H1 (cell line): Measurements from ENCODE around the gene MATR3. TPM values are rescaled to one million over a fixed set of nuclear protein-coding genes. Genes with fewer than 3 reads are reported as not detected.

Source experiments
- CTCF ChIA-PET: fragments of 300-600 bp; sonication (Branson Sonifier 250); formaldehyde crosslinking; loops from one replicate; lab custom pipeline; 2021; ENCODE audit not compliant: partially characterized antibody; lab: Charles Lee
- POLR2A ChIA-PET: fragments of 300-600 bp; sonication (Branson Sonifier 250); formaldehyde crosslinking; loops from one replicate; lab custom pipeline; 2021; ENCODE audit warnings: inconsistent platforms; ENCODE audit not compliant: partially characterized antibody; lab: Charles Lee
- DNase-seq, 2 experiments: peaks; one replicate each; pipeline versions ENCODE4 v3.0.0 to v3.0.0-alpha.2; 2010 to 2022; ENCODE audit warnings: low spot score in 2 of 2, low read depth in 1 of 2, mixed read lengths in 1 of 2
- FAIRE-seq: peaks from 2 replicates; lab custom pipeline; 2011; peaks lifted over from hg19 to GRCh38; lab: Jason Lieb, UNC
- H2AFZ ChIP-seq: 2 replicates; pipeline ENCODE4 v1.8.1; 2012; ENCODE audit warnings: low read length, inconsistent platforms
- H2AK5ac ChIP-seq: 2 replicates; pipeline ENCODE4 v1.6.1; 2013; ENCODE audit warnings: low read depth, low read length
- H2BK120ac ChIP-seq: replicated peaks from 2 replicates; pipeline ENCODE3; 2013; ENCODE audit warnings: low read depth, low read length, inconsistent platforms
- H2BK12ac ChIP-seq: 2 replicates; pipeline ENCODE4 v1.6.1; 2013; ENCODE audit warnings: low read depth, low read length
- H2BK15ac ChIP-seq: 2 replicates; pipeline ENCODE4 v1.6.1; 2013; ENCODE audit warnings: low read length
- H2BK20ac ChIP-seq: 2 replicates; pipeline ENCODE4 v1.6.1; 2013; ENCODE audit warnings: low read length
- H2BK5ac ChIP-seq: 2 replicates; pipeline ENCODE4 v1.6.1; 2013; ENCODE audit warnings: low read depth, low read length
- H3K14ac ChIP-seq: 2 replicates; pipeline ENCODE4 v1.6.1; 2013; ENCODE audit warnings: inconsistent platforms; ENCODE audit not compliant: insufficient read length
- H3K18ac ChIP-seq: 2 replicates; pipeline ENCODE4 v1.6.1; 2013; ENCODE audit warnings: low read length; ENCODE audit errors: extremely low read depth
- H3K23ac ChIP-seq: 2 replicates; pipeline ENCODE4 v1.6.1; 2013; ENCODE audit warnings: inconsistent platforms; ENCODE audit not compliant: insufficient read length
- H3K23me2 ChIP-seq: 2 replicates; pipeline ENCODE4 v1.6.1; 2013; ENCODE audit warnings: low read depth, low read length
- H3K27ac ChIP-seq: 2 replicates; pipeline ENCODE4 v1.6.1; 2011; ENCODE audit warnings: low read depth, low read length, inconsistent platforms
- H3K27me3 ChIP-seq, 4 experiments: replicated peaks in 1 of 4; 1 replicate in 1 of 4; 2 replicates in 3 of 4; pipeline versions ENCODE4 v1.6.1 to v1.8.1; 2011 to 2013; ENCODE audit warnings: low read length in 3 of 4, mild to moderate bottlenecking in 3 of 4, inconsistent platforms in 2 of 4, mixed read lengths in 2 of 4, moderate library complexity in 1 of 4; ENCODE audit not compliant: control insufficient read depth in 3 of 4, insufficient read depth in 3 of 4; ENCODE audit errors: extremely low read depth in 1 of 4
- H3K36me3 ChIP-seq, 4 experiments: 2 replicates each; pipeline versions ENCODE4 v1.6.1 to v1.8.1; 2011 to 2013; ENCODE audit warnings: mild to moderate bottlenecking in 4 of 4, low read length in 3 of 4, moderate library complexity in 2 of 4, control low read depth in 1 of 4, inconsistent platforms in 1 of 4; ENCODE audit not compliant: insufficient read depth in 4 of 4, control insufficient read depth in 2 of 4
- H3K4ac ChIP-seq: replicated peaks from 2 replicates; pipeline ENCODE3; 2013; ENCODE audit warnings: low read length, low read depth, mixed read lengths, inconsistent platforms; ENCODE audit not compliant: insufficient read length
- H3K4me1 ChIP-seq, 4 experiments: replicated peaks in 1 of 4; 1 replicate in 1 of 4; 2 replicates in 3 of 4; pipeline versions ENCODE4 v1.6.1 to v1.8.1; 2011 to 2013; ENCODE audit warnings: low read length in 3 of 4, inconsistent platforms in 2 of 4, mixed read lengths in 1 of 4; ENCODE audit not compliant: insufficient read depth in 4 of 4, control insufficient read depth in 3 of 4
- H3K4me2 ChIP-seq, 2 experiments: 2 replicates each; pipeline versions ENCODE4 v1.6.1 to v1.8.1; 2011 to 2013; ENCODE audit warnings: low read depth in 2 of 2, low read length in 2 of 2, control low read depth in 1 of 2, inconsistent platforms in 1 of 2, mild to moderate bottlenecking in 1 of 2; ENCODE audit not compliant: insufficient read depth in 1 of 2
- H3K4me3 ChIP-seq, 4 experiments: fragments of 200-600, 300-600 bp in 1 of 4; sonication (generic), shearing (Covaris generic), sonication (Bioruptor Twin) in 1 of 4; 2 replicates each; pipeline versions ENCODE4 v1.5.1 to v1.8.1; 2011 to 2016; ENCODE audit warnings: low read length in 4 of 4, low read depth in 3 of 4, control low read depth in 2 of 4, inconsistent platforms in 2 of 4, mild to moderate bottlenecking in 2 of 4, mixed read lengths in 1 of 4, moderate library complexity in 1 of 4; ENCODE audit not compliant: insufficient read depth in 2 of 4; ENCODE audit errors: extremely low read depth in 1 of 4
- H3K56ac ChIP-seq: replicated peaks from 2 replicates; pipeline ENCODE3; 2013; ENCODE audit warnings: low read depth, mild to moderate bottlenecking, mixed read lengths, low read length, inconsistent platforms; ENCODE audit not compliant: insufficient read length
- H3K79me1 ChIP-seq: 2 replicates; pipeline ENCODE4 v1.6.1; 2013; ENCODE audit warnings: low read depth, low read length, control low read depth
- H3K79me2 ChIP-seq, 2 experiments: 2 replicates each; pipeline versions ENCODE4 v1.6.1 to v1.8.1; 2012 to 2013; ENCODE audit warnings: low read length in 2 of 2, mild to moderate bottlenecking in 2 of 2, inconsistent platforms in 1 of 2; ENCODE audit not compliant: insufficient read depth in 2 of 2, control insufficient read depth in 1 of 2
- H3K9ac ChIP-seq, 4 experiments: replicated peaks in 1 of 4; 1 replicate in 1 of 4; 2 replicates in 3 of 4; pipeline versions ENCODE4 v1.6.1 to v1.8.1; 2011 to 2013; ENCODE audit warnings: low read depth in 3 of 4, low read length in 3 of 4, control low read depth in 2 of 4, mild to moderate bottlenecking in 2 of 4, moderate library complexity in 2 of 4, inconsistent platforms in 1 of 4; ENCODE audit errors: extremely low read depth in 1 of 4
- H3K9me3 ChIP-seq, 2 experiments: 2 replicates each; pipeline versions ENCODE4 v1.6.1 to v1.8.1; 2012 to 2013; ENCODE audit warnings: mild to moderate bottlenecking in 2 of 2, moderate library complexity in 2 of 2, control low read depth in 1 of 2, inconsistent platforms in 1 of 2, low read depth in 1 of 2, low read length in 1 of 2, mixed read lengths in 1 of 2; ENCODE audit not compliant: insufficient read depth in 2 of 2
- H4K20me1 ChIP-seq, 2 experiments: replicated peaks in 1 of 2; 2 replicates each; pipeline versions ENCODE3 to v1.8.1; 2011 to 2013; ENCODE audit warnings: inconsistent platforms in 2 of 2, low read length in 2 of 2, mild to moderate bottlenecking in 1 of 2; ENCODE audit not compliant: insufficient read depth in 2 of 2, control insufficient read depth in 1 of 2
- H4K5ac ChIP-seq: 2 replicates; pipeline ENCODE4 v1.6.1; 2013; ENCODE audit warnings: low read length, low read depth, mixed read lengths, inconsistent platforms; ENCODE audit not compliant: insufficient read length
- H4K8ac ChIP-seq: 2 replicates; pipeline ENCODE4 v1.8.0; 2013; ENCODE audit warnings: mild to moderate bottlenecking, moderate library complexity, low read length, inconsistent platforms; ENCODE audit not compliant: insufficient read depth; ENCODE audit errors: extremely low read depth
- H4K91ac ChIP-seq: replicated peaks from 2 replicates; pipeline ENCODE3; 2013; ENCODE audit warnings: low read length, mixed read lengths, inconsistent platforms; ENCODE audit not compliant: insufficient read length
- ASH2L ChIP-seq: fragments of 200-600, 300-600 bp; sonication (generic); IDR thresholded peaks from one replicate; pipeline ENCODE4 v1.7.1; 2017; ENCODE audit warnings: low read length
- CHD2 ChIP-seq: IDR thresholded peaks from 2 replicates; pipeline ENCODE4 v1.6.1; 2012; ENCODE audit warnings: low read length, improper control_type of control experiment
- CREB1 ChIP-seq: IDR thresholded peaks from 2 replicates; pipeline ENCODE4 v1.6.1; 2012; ENCODE audit warnings: inconsistent platforms
- GTF2F1 ChIP-seq: IDR thresholded peaks from 2 replicates; pipeline ENCODE4 v1.6.1; 2012; ENCODE audit warnings: low read depth, low read length, improper control_type of control experiment, borderline replicate concordance
- POU5F1 ChIP-seq: IDR thresholded peaks from 2 replicates; pipeline ENCODE4 v1.6.1; 2011; ENCODE audit warnings: low read depth, mild to moderate bottlenecking, low read length, moderate library complexity
- RAD21 ChIP-seq, 2 experiments: IDR thresholded peaks in 1 of 2; conservative IDR thresholded peaks in 1 of 2; 2 replicates each; pipeline ENCODE4 v1.6.1; 2011; ENCODE audit warnings: low read depth in 2 of 2, low read length in 2 of 2, improper control_type of control experiment in 1 of 2, inconsistent platforms in 1 of 2, mild to moderate bottlenecking in 1 of 2, moderate library complexity in 1 of 2
- RNF2 ChIP-seq: fragments of 200-900, 300-1000 bp; sonication (generic); IDR thresholded peaks from 2 replicates; pipeline ENCODE4 v1.7.1; 2016; ENCODE audit warnings: borderline replicate concordance, low read depth, mild to moderate bottlenecking, antibody characterized with exemption, low read length; ENCODE audit not compliant: poor library complexity, severe bottlenecking; ENCODE audit errors: missing control alignments
- SP4 ChIP-seq: IDR thresholded peaks from 2 replicates; pipeline ENCODE4 v1.6.1; 2012; ENCODE audit warnings: low read length, inconsistent platforms
- SUZ12 ChIP-seq: fragments of 200-600 bp; sonication (generic); IDR thresholded peaks from 2 replicates; pipeline ENCODE4 v1.6.1; 2012; ENCODE audit warnings: mild to moderate bottlenecking, inconsistent platforms, low read length, moderate library complexity, mixed read lengths
- WGBS, 2 experiments: shearing (Covaris generic) in 1 of 2; methylation state at CpG; one replicate each; pipeline versions ENCODE4 v1.1.6 to v1.1.7; 2013 to 2015; ENCODE audit warnings: low lambda C conversion rate in 2 of 2, mixed read lengths in 2 of 2, inconsistent platforms in 1 of 2, low coverage in 1 of 2, missing lambda C conversion rate in 1 of 2; ENCODE audit not compliant: insufficient replicate concordance in 2 of 2, insufficient coverage in 1 of 2, insufficient read length in 1 of 2; ENCODE audit errors: extremely low coverage in 1 of 2, missing lambda C conversion rate in 1 of 2; 5-methylcytosine and 5-hydroxymethylcytosine counted together
- polyA plus RNA-seq, 7 experiments: library from polyadenylated mRNA; depleted of rRNA in 3 of 7; stranded (reverse) in 5 of 7; unstranded in 2 of 7; fragments of >200 nt in 5 of 7; fragments of 200-250 nt in 2 of 7; gene quantifications; 1 replicate in 5 of 7; 2 replicates in 1 of 7; 4 replicates in 1 of 7; pipeline versions ENCODE4 v1.2.1 to v1.2.3, GENCODE V29; 2011 to 2013; ENCODE audit warnings: missing spikeins in 2 of 7, mixed read lengths in 2 of 7
- total RNA-seq: library from RNA; stranded (reverse); fragmentation: NEBNext Ultra II Directional; extraction: Animal tissue kit (Norgen Biotek cat#: 25700); gene quantifications from 2 replicates; pipeline ENCODE4 v1.2.1, GENCODE V29; 2021
- TF ChIP-seq, protein P1 (sequence below): IDR thresholded peaks from 2 replicates; pipeline ENCODE4 v1.6.1; 2012; ENCODE audit warnings: low read length, inconsistent platforms

Gene MATR3
- total and polyA plus RNA-seq, 2 of the 8 experiments (the other 6 are each of a cell fraction or from before 2014, with no cell fraction given): 116 to 389 TPM

DNA sequence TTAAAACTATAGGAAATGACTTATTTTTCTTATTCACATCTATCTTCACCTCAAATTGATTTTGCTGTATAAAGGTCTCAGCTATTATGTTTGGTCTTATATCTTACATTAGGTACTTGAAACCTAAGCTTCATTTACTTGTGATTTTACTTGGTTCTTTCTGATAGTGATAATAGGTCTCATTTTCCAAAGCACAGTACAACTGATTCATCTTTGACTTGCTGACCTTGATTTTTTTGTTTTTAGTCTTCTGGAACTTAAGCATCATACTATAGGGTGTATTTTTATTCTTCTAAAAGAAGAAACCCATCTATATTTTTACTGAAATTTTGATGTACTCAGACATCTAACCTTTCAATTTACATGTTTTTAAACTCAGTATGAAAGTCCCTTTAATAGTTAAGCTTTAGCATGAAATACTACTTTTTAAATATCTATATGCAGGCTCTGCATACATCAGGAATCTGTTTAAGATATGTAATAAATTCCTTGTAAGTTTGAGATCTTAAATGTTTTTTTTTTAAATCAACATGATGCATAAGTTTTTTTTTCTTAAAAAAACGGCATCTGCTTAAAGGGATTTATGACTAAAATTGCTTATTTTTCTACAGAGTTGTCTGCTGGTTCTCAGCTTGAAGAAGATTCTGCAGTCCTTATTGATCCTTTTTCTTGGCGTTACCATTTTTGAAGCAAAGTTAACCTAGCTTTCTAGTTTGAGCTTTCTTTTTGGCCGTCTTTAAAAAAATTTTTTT is 13.3 kb downstream of the MATR3 start:
- H3K4me3 ChIP-seq: no peak overlapping the region
- no peak overlapping the region for H2AK5ac ChIP-seq
- no peak overlapping the region for H3K23ac ChIP-seq
- H4K5ac ChIP-seq: no peak overlapping the region
- no peaks in the 10 kb centered on the region for H3K79me1 ChIP-seq
- H2BK120ac ChIP-seq: no peak overlapping the region
- WGBS, 2 experiments: 93% methylated on average over 3 of the region's 3 CpGs; no CpG with 5 or more reads in 1 of the 2 experiments
- ChIA-PET CTCF (interaction anchor here (1.9 kb wide), 1 partner anchor 13 kb away, joined by 7 read pairs; the partner anchor contains the start of gene MATR3), POLR2A (interaction anchor here (1.3 to 51.1 kb wide), 5 partner anchors 0 to 731 kb away, joined by 3 to 1766 read pairs (median 163); partner anchors contain the start of genes MATR3 and PAIP2)
- H3K36me3 ChIP-seq: peaks cover 0 to 12% (median 0%) of the 10 kb centered on the region in 4 experiments; a peak in 2 of 8 replicates
- no peaks in the 10 kb centered on the region for H3K23me2 ChIP-seq
- no peak overlapping the region for H3K56ac ChIP-seq
- FAIRE-seq (no peak), DNase-seq (no peak)
- H4K20me1 ChIP-seq: peaks cover 25 to 62% of the 10 kb centered on the region in 2 experiments
- H3K4me1 ChIP-seq: peaks cover 0 to 14% (median 9%) of the 10 kb centered on the region in 4 experiments; a peak in 6 of 7 replicates
- no peaks in the 10 kb centered on the region for H3K27me3 ChIP-seq
- H2AFZ ChIP-seq: no peak overlapping the region
- H3K9me3 ChIP-seq: no peaks in the 10 kb centered on the region
- H2BK5ac ChIP-seq: no peak overlapping the region
- H4K91ac ChIP-seq: no peak overlapping the region
- no peak overlapping the region for H2BK12ac ChIP-seq
- no peak overlapping the region for H3K18ac ChIP-seq
- peaks cover 66 to 100% of the 10 kb centered on the region in 2 experiments for H3K79me2 ChIP-seq
- no peak overlapping the region for H2BK20ac ChIP-seq
- no peak overlapping the region for H3K4me2 ChIP-seq
- H3K9ac ChIP-seq: no peak overlapping the region
- H3K27ac ChIP-seq: no peak overlapping the region
- H3K14ac ChIP-seq: no peak overlapping the region
- no peak overlapping the region for H3K4ac ChIP-seq
- no peak overlapping the region for H4K8ac ChIP-seq
- H2BK15ac ChIP-seq: no peak overlapping the region
- TF ChIP-seq POU5F1 (no peak), CREB1 (no peak), RAD21 (IDR thresholded peaks at IDR 0.05 in 1 of 2, conservative IDR thresholded peaks at IDR 0.05 in 1 of 2; ENCODE audit: low read depth in 2 of 2, low read length in 2 of 2) (no peak), SP4 (no peak), SUZ12 (no peak), CHD2 (no peak), ASH2L (no peak), GTF2F1 (no peak), RNF2 (no peak)
- TF ChIP-seq, protein P1, sequence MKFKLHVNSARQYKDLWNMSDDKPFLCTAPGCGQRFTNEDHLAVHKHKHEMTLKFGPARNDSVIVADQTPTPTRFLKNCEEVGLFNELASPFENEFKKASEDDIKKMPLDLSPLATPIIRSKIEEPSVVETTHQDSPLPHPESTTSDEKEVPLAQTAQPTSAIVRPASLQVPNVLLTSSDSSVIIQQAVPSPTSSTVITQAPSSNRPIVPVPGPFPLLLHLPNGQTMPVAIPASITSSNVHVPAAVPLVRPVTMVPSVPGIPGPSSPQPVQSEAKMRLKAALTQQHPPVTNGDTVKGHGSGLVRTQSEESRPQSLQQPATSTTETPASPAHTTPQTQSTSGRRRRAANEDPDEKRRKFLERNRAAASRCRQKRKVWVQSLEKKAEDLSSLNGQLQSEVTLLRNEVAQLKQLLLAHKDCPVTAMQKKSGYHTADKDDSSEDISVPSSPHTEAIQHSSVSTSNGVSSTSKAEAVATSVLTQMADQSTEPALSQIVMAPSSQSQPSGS: no peak
